ENCODE data around the gene TMEM72.
"Not testable (repeated sequence)": the region's sequence is repeated elsewhere in the genome, so short reads cannot be mapped to it uniquely, and the experiment has no call there.

The TMEM72 gene

DNA sequence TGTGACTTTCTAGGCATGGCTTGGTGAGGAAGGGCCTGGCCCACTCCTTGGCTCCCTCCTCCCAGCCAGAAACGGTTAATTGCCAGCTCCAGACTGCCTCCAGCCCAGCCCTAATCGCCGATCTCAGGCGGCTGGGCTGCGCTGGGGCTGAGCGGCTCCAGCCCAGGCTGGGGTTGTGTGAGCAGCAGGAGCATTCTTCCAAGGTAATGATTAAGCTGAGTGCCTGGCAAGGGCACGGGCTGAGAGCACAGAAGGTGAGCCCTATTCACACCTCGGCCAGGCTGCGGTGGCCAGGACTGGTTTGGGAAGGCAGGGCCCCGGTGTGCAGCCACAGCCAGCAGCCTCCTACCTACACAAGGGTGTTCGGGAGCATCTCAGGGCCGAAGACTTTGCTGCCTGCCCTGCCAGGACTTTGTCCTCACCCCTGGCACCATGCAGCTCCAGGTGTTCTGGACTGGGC, at the start of gene TMEM72:
TSS of gene TMEM72 (plus strand) at position 257 of the 460 bp plus-strand sequence. CDS start at position 433, 176 bp downstream.
- DNase-seq = peak; percentile 13 to 77

DNA sequence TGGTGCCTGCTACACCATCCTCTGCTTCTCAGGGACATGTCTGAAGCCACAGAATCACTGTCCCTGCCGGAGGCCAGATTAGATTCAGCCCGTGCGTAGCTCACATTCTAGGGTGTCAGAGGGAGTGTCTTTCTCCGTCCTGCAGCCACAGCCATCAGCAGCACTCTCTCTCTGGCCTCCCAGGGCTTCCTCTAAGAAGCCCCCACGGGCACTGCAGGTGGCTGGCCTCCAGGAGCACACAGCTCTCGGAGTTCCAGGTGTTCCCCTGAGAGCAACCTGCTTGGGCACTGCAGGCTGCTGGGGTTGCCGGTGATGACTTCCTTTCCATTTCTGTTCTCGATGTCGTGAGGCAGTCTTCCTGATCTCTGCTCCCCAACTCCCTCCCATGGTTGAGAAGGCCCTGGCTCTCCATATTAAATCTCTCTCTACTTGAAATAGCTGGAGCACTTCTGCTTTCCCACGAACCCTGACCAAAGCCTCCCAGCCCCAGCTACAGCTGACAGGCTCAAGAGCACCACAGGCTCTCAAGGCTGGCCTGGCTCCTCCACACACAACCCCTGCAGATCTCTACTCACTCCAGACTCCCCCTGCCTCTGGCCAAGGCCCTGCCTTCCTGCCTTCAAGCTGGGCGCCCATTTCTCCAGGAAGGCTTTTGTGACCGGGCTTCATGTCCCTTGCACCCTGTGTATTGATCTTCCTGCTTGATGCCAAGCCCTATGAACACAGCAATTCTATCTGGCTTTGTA, 49.0 kb upstream of the TMEM72 start:
- DNase-seq = no peak

DNA sequence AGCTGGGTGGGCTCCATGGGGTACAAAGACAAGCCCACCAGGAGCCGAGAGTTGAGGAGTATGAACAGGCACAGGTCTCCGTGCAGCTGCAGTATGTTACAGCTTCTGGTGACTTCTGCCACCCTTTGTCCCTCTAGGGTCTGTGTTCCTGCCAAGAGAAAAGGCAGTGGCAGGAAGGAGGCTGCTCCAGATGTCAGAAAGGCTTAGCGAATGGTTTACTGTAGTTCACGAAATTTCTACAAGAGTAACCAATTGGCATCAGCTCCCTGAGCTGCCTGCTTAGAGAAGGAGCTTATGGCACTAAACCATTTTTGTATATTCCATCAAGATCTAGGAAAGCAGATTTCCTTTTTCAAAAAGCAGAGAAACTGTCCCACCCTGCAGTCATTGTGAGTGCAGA, 48.2 kb upstream of the TMEM72 start:
- no peak for DNase-seq

GRCh38 chr10:44863344-44864047, 47.6 kb upstream of the TMEM72 start:
- peak in 1 of 2 experiments; percentile 45 for DNase-seq

DNA sequence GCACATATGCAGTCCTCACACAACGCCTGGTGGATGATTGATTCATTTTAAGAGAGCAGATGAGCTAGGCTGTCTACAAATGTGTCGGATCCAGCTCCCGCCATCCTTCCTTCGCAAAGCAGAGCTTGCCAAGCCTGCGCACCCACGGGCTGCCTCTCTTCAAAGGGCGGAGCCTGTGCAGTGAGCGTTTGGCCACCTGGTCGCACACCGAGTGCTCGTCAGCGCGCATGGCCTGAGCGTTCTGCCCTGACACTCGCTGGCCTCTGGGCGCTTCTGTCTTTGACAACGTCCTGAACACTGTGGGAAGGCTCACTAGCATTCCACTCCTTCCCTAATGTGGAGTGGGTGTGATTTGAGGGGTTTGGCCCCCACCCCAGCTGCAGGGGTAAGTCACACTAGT, 47.1 kb upstream of the TMEM72 start:
- peak; percentile 24 to 73 for DNase-seq

DNA sequence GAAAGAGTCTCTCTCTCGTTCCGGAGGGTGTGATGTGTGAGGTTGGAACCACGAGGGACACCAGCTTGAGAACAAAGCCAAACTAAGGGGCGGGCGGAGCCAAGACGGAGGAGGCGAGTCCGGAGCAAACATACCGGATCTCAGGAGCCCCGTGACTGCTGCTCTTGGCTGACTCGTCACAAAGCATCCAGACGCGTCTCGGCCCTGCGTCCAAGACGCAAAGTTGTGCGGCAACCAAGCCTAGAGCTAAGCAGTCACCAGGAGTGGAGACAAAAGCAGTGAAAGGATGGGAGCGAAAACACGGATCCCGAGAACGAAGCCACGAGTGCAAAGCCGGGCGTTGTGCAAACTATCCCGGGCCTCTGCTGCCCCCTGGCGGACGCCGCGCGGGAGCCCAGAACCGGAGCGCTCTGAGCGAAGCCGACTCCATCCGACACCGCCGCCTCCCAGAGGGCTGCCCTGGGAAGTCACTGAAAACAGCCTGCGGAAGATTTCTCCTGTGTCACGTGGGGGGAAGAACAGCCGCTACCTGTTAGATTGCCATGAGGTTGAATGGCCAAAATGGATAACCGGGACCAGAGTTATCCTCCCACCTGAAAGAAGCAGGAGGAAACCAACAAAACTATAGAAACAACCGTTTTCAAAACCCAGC, 46.4 kb upstream of the TMEM72 start:
- peak; percentile 46 to 82 for DNase-seq

DNA sequence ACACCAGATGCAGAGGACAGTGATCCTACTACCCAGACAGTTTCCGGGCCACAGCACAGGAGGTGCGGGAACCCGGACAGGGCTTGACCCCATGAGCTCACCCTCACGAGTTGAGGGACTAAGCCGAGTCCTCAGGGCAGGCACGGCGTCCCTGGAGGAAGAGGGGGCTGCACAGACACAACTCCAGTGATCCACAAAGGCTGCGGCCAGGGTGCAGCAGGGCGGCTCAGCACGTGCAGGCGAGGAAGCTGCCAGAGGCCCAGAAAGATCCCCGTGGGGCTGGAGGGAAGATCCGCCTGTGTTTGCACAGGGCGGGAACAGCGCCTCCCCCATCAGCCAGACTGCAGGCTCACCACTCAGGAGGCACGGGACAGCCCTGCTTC, 45.9 kb upstream of the TMEM72 start:
- DNase-seq = no peak

- not testable (repeated sequence) for DNase-seq
These were observed 44.8 kb upstream of the TMEM72 start for GRCh38 chr10:44866367-44866766.

DNA sequence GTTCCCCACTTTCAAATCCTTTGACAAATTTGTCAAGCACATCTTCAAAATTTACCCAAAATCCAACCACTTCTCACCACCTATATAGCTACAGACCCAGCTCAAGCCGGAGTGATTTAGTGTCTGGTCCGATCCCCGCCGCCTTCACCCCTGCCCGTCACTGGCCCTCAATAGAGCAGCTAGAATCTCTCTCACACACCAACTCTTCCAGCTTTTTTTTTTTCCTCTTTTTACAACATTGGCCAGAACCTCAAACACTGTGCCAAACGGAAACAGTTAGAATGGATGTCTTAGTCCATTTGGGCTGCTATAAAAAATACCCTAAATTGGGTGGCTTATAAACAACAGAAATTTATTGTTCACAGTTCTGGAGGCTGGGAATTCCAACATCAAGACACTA, 41.1 kb upstream of the TMEM72 start:
- DNase-seq = no peak

- DNase-seq = no peak
These were observed 38.0 kb upstream of the TMEM72 start for GRCh38 chr10:44873160-44873559.

GRCh38 chr10:44874166-44874565, 37.0 kb upstream of the TMEM72 start:
- DNase-seq = no peak

GRCh38 chr10:44878706-44879530, 32.2 kb upstream of the TMEM72 start:
- peak; percentile 33 to 79 for DNase-seq

GRCh38 chr10:44879531-44879899, 31.6 kb upstream of the TMEM72 start:
- no peak for DNase-seq

DNA sequence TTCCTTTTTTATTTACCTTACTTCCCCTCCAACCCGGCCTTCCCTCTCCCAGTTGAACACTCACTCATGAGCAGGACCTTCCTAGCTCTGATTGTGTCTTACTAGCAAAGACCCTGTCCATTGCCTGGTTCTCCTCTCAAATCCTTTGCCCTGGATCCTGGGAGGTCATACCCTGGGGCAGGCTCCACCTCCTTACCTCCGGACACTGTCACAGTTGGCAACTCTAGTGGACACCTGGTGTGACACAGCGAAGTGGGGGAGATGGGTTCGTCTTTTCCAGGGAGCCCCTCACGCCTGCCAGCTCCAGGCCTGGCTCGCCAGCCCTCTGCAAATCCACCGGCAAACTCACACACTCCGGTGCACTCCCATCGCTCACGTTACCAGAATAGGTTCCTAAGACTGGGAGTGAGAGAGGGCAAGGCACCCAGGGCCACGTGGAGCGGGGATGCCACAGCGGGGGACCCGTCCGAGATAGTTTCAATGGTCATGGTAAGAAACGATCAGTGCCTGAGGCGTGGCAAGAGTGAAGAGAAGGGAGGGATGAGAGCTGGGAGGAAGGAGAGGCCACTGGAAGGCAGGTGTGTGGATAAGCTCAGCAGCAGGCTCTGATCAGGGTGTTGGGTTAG, 30.9 kb upstream of the TMEM72 start:
- no peak for DNase-seq

DNA sequence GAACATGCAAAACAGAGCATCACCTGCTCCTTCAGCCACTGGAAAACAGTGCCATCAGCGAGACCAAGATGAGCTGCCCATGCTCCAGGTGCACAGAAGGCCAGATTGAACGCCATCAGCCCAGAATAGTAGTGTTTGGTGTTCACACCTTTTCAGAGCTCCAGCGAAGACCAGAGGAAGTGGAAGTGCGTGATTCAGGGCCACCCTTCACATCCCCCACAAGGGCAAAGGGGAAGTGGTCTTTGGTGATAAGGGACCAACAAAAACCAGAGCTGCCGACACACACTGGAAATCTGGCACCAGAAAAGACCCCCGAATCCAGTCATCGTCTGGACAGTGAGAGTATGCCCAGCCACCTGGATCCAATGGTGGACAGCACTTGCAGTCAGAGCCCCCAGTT, 29.5 kb upstream of the TMEM72 start:
- no peak for DNase-seq

DNA sequence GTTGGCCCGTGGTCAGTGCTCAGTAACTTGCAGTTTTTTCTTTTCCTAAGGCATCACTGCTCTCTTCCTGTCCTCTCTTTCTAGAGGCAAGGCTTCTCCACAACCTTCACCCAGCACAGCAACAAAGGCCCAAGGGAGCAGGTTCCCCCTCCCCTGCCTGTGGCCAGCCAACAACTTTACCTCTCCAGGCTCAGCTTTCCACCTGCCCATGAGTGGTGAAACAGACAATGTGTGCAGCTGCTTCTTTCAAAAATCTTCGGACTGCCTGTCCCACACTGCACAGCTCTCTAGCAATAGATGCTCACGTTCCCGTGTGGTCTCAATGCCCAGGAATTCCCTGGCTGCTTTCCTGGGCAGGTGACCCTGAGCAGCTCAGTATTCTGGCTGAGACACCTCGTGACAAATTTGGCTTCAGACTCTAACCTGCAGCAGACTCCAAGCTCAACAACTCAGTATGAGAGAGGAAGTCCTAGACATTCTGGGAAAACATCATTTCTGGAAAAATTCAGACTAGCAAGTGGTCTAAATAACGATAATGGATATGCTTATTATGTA, 28.9 kb upstream of the TMEM72 start:
- no peak for DNase-seq

GRCh38 chr10:44883593-44884331, 27.4 kb upstream of the TMEM72 start:
- no peak for DNase-seq

DNA sequence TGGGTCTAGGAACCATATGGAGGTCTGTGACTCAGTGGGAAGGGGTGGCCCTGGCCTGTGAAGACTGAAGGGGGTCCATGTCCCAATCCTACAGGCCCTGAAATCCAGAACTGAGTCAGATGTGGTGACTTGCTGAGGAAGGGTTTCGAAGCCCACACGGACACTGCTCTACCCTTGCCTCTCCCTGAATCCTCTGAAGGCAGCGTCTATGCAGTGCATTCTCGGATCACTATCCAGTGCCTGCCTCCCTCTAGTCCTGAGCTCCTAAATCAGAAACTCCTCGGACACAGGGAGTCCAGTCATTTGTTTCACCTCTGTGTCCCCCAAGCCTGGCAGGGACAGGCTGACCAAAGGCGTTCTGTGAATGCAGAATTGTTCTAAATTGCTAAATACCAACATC, 25.4 kb upstream of the TMEM72 start:
- DNase-seq = no peak

DNA sequence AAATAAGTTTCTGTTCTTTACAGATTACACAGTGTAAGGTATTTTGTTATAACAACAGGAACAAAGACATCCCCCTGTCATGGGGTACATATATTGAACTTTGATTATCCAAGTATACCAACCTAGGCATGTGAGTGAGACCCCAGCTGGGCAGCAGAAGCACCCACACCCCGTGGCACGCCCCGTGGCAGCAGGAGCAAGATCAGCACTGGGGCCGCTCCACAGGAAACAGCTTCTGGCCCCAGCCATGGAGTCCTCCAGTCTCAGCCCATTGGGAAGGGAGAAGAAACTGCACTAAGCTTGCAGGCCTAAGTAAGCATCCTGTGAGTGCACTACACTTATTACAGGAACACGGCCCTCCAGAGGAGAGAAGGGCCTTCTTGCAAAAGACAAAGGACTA, 24.2 kb upstream of the TMEM72 start:
- DNase-seq = no peak

- DNase-seq = no peak
These were observed 22.3 kb upstream of the TMEM72 start for GRCh38 chr10:44888886-44889285.

- no peak for DNase-seq
These were observed 21.3 kb upstream of the TMEM72 start for GRCh38 chr10:44889834-44890233.
